ENCODE results near the gene CACNB4.
"Not testable (repeated sequence)": the region's sequence is repeated elsewhere in the genome, so short reads cannot be mapped to it uniquely, and the experiment has no call there.

Gene CACNB4

DNA sequence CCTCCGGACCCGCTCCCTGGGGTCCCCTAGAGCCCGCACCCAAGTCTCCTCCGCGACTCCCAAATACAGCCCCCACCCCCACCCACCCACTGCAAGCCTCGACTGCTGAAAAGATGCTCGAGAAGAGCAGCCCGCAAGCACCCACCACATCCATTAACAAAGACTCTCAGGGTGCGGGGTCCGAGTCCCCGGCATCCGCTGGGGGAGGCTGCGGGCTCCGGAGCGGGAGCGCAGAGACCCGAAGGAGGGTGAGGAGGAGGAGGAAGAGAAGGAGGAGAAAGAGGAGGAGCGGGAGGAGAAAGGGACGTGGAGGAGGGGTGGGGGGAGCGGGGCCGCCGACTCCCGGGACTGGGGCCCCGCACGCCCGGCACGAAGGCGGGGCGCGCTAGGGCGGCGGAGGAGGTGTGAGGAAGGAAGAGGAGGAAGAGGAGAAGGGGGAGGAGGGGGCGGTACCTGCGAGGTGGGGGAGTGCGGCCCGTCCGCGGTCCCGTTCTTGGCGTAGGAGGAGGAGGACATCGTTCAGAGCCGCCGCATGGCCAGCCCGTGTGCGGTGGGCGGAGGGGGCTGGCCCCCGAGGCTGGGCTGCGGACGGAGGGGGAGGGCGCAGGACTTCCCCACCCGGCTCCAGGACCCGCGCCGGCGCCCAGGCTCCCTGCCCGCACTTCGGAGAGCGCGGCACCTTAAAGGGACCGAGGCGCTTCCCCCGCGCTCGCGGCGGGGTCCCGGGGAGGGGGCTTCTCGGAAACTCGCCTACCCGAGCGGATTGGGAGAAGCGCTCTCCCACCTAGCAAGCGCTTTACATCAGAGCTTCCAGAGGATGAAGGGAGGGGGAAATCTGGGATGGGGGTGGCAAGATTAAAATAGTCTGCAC is at the start of gene CACNB4:
Gene CACNB4 (minus strand): TSS at position 549 of the 871 bp plus-strand sequence.
- no peak for DNase-seq (ENCODE audit: low read depth in 2 of 2)

DNA sequence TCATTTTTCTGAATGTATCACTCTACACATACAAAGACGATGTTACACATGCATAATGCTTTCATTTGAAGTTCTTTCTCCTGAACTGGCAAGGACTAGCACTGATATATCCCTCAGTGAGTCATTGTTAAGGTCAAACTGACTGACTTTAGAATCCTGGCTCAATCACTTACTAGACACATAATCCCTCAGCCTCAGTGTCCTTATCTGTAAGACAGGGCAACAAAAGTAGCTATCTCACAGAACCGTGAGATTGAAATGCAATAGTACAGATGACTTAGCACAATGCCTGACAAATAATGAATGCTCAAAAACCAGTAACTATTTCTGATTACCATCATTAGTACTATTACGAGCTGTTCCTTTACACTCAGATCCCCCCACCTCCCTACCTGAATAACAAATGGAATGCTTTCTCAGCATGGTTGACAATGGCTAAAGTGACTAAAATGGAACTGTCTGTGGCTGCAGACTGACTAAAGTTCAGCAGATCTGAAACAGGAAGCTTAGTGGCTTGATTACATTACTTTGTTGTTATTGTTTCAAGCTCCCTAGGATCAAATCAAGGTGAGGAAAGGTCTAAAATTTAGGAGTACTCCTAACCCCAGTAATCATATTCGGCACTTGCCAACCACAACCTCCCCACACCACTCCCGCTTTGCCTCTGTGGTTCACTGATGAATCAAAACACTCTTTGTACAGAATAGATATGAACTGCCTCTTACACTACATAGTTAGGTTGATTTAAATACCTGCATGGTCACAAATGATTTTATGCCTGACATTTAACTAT is 35.8 kb upstream of the CACNB4 start:
- DNase-seq (ENCODE audit: low read depth in 2 of 2) = no peak

DNA sequence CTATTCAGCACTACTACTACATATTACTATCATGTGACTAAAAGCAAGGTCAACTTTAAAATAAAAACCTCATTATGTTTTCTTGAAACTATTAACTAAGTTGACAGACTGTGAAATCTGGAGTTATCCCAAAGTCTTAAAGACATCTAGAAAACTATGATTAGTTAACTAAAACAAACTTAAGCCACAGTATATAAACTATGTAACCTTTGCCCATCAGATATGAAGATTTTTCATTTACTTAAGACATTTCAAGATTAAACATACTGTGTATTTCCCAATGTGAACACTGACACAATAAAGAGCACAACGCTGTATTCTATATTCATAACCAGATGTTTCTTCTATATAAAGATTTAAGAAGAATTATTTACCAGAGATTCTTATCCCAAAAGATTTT is 33.5 kb upstream of the CACNB4 start:
- DNase-seq (ENCODE audit: low read depth in 2 of 2) = no peak

DNA sequence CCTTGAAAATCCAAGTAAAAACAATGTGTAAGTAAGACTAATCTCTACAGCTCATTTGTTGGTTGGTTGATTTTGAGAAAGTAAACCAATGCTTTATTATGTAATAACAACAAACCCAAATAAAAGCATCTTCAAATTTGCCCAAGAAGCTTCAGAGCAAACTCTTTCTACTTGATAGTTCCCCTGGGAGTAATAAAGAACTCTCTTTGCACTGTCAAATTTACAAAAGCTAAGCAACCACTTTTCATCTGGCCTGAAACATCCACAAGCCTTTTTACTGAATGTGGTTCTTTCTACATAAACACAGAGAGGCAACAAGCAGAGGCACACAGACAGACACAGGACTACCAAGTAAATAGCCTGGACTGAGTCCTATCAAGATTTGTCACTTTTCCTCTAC is 28.8 kb upstream of the CACNB4 start:
- no peak for DNase-seq (ENCODE audit: low read depth in 2 of 2)

DNA sequence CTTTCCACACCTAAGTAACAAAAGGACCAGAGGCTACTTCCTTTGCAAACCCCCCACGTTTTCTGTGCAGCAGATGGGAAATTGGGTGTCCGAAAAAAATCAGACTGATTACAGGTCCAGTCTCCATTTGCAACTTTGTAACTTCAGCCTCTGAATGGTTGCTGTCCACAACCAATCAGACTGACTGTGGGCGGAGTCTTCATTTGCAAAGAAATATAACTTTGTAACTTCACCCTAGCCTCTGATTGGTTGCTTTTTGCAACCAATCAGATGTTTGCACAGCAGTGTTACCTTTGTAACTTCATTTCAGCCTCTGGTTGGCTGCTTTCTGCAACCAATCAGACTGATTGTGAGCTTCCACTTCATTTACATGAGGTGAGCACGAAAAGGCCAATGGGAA is 27.8 kb upstream of the CACNB4 start:
- no peak for DNase-seq (ENCODE audit: low read depth in 2 of 2)

DNA sequence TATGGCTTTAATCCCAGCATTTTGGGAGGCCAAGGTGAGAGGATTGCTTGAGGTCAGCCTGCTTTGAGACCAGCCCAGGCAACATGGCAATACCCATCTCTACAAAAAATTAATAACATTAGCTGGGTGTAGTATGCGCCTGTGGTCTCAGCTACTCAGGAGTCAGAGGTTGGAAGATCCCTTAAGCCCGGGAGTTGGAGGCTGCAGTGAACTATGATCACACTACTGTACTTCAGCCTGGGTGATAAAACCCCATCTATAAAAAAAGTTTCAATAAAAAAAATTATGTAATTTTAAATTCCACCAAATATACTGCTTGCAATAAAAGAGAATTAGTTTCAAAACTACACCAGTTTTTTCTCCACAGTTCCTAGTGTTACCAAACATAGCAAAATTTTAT is 23.3 kb upstream of the CACNB4 start:
- DNase-seq (ENCODE audit: low read depth in 2 of 2) = no peak

DNA sequence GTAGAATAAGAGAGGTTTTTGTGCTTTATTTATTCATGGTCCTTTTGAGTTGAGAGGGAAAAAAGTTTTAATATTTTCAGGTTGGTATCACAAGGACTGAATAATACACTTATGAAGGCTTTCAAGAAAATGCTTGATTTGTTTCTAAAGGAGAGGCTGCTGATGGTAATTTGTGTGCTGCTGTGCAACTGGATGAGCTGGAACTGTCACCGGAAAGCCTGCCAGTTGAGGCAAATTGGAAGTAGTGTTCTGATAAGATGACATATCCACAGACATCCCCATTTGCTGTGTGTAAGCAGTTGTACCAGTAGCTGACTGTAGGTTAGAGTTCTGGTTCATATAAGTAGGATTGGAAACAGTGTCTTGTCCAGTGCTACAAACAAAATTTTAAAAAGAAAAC is 21.6 kb upstream of the CACNB4 start:
- no peak for DNase-seq (ENCODE audit: low read depth in 2 of 2)

DNA sequence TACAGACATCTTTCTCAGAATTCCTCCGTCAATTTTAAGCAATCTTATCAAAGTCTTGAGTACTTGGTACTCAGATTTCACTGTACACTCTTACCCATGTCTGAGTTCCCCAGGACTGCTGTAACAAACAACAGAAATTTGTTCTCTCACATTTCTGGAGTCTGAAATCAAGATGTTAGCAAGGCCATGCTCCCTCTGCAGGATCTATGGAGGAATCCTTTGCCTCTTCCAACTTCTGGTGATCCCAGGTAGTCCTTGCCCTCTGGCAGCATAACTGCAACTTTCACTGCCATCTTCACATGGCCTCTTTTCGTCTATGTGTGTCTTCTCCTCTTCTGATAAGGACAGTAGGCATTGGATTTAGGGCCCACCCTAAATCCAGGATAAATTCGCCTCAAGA is 17.1 kb upstream of the CACNB4 start:
- DNase-seq (ENCODE audit: low read depth in 2 of 2) = no peak

DNA sequence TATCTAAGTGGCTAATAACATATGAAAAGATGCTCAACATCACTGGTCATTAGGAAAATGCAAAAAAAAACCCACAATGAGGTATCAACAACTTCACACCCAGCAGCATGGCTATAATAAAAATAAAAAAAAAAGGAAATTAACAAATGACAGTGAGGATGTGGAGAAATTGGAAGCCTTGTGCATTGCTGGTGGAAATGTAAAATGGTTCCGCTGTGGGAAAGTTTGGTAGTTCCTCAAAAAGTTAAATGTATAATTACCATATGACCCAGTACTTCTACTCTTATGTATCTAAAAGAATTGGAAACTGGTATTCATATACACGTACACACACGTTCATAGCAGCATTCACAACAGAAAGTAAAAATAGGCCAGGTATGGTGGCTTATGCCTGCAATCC is 15.5 kb upstream of the CACNB4 start:
- DNase-seq (ENCODE audit: low read depth in 2 of 2) = no peak

DNA sequence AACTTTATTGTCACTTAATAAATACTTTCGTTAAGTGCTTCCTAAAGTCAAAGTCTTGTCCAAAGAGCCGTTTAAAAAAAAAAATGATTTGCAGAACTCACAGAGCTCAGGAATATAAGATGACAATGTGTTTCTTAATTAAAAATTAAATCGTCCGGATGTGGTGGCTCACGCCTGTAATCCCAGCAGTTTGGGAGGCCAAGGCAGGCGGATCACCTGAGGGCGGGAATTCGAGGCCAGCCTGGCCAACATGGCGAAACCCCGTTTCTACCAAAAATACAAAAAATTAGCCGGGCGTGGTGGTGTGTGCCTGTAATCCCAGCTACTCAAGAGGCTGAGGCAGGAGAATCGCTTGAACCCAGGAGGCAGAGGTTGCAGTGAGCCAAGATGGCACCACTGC is 8.3 kb upstream of the CACNB4 start:
- not testable (repeated sequence) for DNase-seq (ENCODE audit: low read depth in 2 of 2)

DNA sequence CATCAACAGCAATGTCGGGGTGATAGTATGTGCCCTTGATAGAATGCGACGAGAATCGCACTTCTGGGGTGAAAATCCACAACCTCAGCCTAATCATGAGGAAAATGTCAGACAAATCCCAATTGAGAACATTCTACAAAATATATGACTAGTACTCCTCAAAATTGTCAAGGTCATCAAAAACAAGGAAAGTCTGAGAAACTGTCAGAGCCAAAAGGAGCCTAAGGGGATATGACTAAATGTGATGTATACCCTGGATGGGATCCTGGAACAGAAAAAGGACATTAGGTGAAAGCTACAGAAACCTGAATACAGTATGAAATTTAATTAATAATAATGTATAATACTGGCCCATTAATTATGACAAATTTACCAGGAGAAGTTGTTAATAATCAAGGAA is 7.6 kb upstream of the CACNB4 start:
- no peak for DNase-seq (ENCODE audit: low read depth in 2 of 2)

DNA sequence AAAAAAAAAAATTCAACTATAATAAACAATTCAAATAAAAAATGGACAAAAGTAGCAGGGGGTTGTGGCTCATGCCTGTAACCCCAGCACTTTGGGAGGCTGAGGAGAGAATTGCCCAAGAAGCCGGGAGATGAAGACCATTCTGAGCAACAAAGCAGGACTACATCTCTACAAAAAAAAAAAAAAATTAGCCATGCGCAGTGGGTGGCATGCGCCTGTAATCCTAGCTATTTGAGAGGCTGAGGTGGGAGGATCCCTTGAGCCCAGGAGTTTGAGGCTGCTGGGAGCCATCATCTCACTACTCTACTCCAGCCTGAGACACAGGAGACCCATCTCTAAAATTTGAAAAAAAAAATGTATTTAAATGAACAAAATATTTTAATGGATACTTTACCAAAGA is 4.4 kb upstream of the CACNB4 start:
- DNase-seq (ENCODE audit: low read depth in 2 of 2) = no peak

DNA sequence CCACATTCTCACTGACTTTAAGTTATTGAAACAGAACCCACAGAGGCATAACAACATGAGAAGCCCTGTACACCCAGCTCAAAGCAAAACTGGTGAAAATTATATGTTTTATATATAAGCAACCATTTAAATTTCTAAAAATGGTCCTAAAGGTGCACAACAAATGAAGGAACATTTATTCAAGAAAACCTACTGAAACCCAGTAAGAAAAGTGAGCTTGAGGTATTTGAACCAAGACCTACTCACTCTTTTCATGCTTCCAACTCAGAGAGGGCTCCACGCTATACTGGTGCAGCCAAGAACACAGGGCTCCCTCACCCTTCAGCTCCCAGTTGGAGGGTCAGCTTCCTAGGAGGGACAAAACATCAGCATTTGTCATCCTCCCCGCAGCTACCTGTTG is 2.1 kb upstream of the CACNB4 start:
- no peak for DNase-seq (ENCODE audit: low read depth in 2 of 2)

DNA sequence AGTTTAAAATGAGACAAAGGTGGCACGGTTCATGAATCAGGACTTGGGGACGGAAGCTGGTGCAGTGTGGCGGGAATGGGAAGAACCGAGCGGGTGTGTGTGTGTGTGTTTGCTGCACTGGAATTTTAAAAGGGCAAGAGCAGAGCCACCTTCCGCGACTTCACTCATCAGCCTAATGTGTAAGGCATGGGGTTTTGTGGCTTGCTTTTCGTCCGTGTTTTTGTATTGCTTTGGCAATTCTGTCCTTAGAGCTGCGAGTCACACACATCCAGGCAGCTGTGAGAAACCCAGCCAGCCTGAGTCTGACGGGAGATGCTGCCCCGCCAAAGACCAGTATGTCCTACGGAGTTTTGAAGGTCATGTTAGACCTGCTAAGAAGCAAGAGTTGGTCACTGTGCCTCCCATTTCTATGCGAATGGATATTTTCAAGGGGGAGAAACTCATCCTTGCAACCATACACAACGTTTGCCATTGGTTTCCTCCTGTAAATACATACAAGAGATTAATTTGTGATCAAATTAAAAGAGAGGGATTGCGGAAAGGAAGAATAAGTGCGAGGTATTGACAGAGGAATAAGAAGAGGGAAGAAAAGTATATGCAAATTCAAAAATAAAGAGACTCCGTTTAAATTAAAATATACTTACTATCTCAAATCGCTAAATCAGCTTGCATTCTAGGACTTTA is 665 bp upstream of the CACNB4 start:
- no peak for DNase-seq (ENCODE audit: low read depth in 2 of 2)

DNA sequence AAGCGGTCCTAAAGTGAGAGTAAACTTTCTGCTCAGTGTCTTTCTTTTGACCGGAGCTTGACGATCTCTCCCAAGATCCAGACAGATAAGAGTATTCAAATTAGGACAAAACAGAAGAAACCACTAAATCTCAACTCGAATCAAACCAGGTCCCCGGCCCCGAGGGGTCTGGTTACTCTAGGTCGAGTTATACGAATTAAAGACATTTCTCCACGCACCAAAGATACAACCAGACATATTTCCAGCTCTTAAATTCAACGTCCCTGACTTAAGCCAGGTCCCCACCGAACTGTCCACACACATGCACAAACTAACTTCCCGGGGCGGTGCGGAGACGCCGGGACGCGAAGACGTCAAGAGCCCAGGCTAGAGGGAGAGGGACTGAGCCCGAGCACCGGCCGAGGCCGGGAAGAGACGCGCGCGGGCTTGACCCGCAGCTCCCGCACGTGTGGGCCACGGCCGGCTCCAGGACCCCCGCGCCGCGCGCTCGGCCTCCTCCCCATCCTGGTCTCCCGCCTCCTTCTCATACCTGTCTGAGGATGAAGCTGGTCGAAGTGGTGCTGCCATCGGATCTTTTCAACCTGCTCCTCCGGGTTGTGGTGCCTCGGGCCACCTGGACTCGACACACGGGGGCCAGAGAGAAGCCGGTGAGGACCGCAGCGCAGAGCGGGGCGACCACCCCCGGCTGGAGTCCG is 896 bp downstream of the CACNB4 start:
- no peak for DNase-seq (ENCODE audit: low read depth in 2 of 2)

DNA sequence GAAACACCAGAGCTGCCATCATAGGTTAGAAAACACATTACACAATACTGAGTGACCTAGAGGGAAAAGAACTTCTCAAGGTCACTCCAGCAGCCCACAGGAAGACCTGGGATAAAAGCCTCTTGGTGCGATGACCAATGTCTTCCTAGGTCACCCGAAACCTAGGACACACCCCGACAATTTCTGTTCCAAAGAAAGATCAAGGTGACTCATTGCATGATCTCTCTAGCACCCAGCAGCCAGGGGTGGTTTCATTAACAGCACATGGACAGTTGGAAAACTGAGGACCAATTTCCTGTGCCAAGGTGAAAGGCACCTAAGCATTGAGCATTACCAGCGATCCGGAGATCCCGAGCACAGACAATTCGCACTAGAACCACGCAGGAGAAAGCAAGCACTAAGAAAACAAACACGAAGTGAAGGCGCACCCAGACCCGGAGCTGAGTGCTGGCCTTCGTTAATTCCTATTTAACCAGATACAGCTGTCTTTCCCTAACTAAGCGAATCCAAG is 1.5 kb downstream of the CACNB4 start:
- DNase-seq (ENCODE audit: low read depth in 2 of 2) = no peak

DNA sequence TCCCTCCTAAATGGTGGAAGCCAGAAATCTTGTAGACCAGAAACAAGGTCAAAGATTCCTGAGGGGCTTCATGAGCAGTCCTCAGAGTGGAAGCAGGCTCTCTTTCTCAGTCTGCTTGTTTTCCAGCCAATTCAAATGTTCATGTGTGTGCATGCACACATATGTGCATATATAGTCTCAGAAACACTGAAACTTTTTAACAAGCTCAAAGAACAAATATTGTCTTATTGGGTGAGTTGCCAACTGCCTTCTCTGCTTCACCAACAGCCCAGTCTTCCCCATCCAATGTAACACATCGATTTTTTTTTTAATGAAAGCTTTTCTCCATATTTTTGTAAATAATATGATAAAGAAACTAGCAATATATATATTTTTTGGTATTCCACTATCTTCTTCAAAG is 3.7 kb downstream of the CACNB4 start:
- DNase-seq (ENCODE audit: low read depth in 2 of 2) = no peak

DNA sequence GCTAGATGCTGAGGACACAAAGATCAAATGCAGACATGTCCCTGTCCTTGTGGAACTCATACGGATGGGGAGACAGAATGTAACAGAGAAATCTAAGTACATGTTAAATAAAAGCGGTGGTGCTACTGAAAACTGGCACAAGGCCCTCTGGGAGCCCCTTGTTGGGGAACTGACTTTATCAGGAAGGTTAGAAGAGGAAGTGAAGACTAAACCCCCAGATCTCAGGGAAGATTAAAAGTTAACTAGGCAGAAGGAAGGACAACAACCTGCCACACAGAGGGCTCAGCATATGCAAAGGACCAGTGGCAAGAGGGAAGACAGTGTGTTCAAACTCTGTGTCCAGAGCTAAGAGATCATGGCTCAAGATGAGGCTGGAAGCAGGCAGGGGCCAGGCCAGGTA is 4.8 kb downstream of the CACNB4 start:
- no peak for DNase-seq (ENCODE audit: low read depth in 2 of 2)

DNA sequence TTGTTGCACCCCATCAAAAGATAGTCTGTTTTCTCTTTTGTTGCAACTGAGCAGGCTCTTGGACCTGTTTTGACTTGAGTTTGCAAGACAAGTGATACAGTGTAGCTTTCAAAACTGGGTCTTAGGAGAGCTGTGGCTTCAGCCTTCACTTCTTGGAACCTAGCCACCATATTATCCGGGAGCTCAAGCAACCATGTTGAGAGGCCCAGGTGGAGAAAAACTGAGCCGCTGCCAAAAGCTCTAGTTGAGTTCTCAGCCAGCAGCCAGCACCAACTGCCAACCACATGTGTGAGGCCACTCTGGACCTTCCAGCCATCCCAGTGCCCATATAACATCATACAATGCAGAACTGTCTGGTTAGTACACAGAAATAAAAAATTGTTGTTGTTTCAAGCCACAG is 5.4 kb downstream of the CACNB4 start:
- DNase-seq (ENCODE audit: low read depth in 2 of 2) = no peak

DNA sequence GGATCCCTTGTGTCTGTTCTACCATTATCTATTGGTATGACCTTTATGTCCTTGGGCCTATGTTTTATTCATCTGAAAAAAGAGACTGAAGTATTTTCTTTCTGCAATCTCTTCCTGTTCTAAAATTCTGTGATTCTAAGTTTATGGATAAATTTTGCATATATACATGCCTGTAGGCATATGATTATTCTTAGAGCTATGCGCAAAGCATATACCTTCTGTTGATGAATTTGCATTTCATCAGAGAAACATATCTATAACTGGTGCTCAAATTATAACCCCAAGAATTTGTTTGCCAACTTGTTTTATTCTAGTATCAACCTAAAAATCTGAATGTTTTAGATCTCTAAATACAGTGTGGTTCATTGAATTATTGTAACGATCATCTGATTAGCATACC is 6.7 kb downstream of the CACNB4 start:
- no peak for DNase-seq (ENCODE audit: low read depth in 2 of 2)

DNA sequence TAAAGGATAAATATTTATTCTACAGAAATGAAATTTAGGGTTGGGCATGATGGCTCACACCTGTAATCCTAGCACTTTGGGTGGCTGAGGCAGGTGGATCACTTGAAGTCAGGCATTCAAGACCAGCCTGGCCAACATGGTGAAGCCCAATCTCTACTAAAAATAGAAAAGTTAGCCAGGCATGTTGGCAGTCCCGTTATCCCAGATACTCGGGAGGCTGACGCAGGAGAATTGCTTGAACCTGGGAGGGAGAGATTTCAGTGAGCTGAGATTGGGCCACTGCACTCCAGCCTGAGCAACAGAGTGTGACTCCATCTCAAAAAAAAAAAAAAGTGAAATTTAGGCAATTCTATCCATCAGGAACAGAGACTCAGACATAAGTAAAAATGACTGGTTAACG is 8.1 kb downstream of the CACNB4 start:
- DNase-seq (ENCODE audit: low read depth in 2 of 2) = not testable (repeated sequence)

DNA sequence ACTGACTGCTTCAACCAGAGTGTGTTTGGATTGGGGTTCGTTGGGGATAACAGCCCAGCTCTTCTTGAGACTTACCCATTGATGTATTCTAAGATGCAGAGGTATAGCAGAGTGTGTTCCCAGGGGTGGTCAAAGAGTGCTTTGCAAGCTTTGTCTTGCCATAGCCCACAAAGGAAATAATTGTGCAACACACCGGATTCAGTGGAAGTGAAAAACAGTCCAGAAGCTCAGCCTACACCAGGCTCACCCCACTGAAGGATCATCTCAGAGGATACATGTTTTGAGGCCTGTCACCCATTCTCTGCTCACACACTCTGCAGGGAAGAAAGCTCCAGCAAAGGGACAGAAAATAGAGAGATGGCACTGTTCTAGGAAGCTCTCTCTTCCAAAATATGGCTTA is 9.6 kb downstream of the CACNB4 start:
- DNase-seq (ENCODE audit: low read depth in 2 of 2) = no peak
